Adrenal gland (tissue), 12 donors: ENCODE results near the gene NUCKS1. TPM values are rescaled to one million over a fixed set of nuclear protein-coding genes. Genes with fewer than 3 reads are reported as not detected.

Experiments
- DNase-seq, 7 donors: peaks; one replicate each; pipeline ENCODE4 v3.0.0-alpha.2; 2019 to 2020
- H3K27ac ChIP-seq, 5 donors: fragments of 200-600 bp; sonication (generic) in 4 of 5; 1 replicate in 3 of 5; 2 replicates in 2 of 5; pipeline versions ENCODE4 v1.5.1 to v1.8.0; 2016 to 2020; ENCODE audit warnings: mild to moderate bottlenecking in 1 of 5
- H3K27me3 ChIP-seq: fragments of 200-600 bp; 2 replicates; pipeline ENCODE4 v1.8.0; 2021
- H3K36me3 ChIP-seq, 2 donors: fragments of 200-600 bp; replicated peaks in 1 of 2; 1 replicate in 1 of 2; 2 replicates in 1 of 2; pipeline versions ENCODE4 v1.5.1 to v1.8.0; 2018 to 2022
- H3K4me1 ChIP-seq, 2 donors: fragments of 200-600 bp; replicated peaks in 1 of 2; 1 replicate in 1 of 2; 2 replicates in 1 of 2; pipeline versions ENCODE4 v1.5.1 to v1.8.0; 2018 to 2021
- H3K4me3 ChIP-seq, 4 donors: fragments of 200-600 bp; sonication (generic) in 3 of 4; one replicate each; pipeline ENCODE4 v1.5.1; 2016 to 2018
- H3K9me3 ChIP-seq, 3 donors: fragments of 200-600 bp; sonication (generic) in 1 of 3; replicated peaks in 1 of 3; 1 replicate in 2 of 3; 2 replicates in 1 of 3; pipeline versions ENCODE4 v1.5.1 to v1.8.0; 2016 to 2021
- POLR2A ChIP-seq, 2 donors: fragments of 450-650 bp; IDR thresholded peaks; one replicate each; pipeline ENCODE4 v1.6.1; 2017; ENCODE audit warnings: antibody characterized with exemption in 2 of 2, mild to moderate bottlenecking in 2 of 2, moderate library complexity in 1 of 2
- WGBS, 4 donors: extraction: QIAGEN DNeasy Blood & Tissue Kit in 2 of 4; methylation state at CpG; one replicate each; pipeline versions ENCODE4 v1.1.5 to v1.1.7; 2013 to 2017; 5-methylcytosine and 5-hydroxymethylcytosine counted together
- intact Hi-C, 2 donors: fragments of 100-400 bp; cut with DNase I; formaldehyde crosslinking; loops; one replicate each; pipeline versions ENCODE4 v1.14.1 to v1.15.0; 2022 to 2023
- polyA plus RNA-seq, 3 donors: library from polyadenylated mRNA; stranded (reverse); fragments of 200-250 nt in 2 of 3; fragments of 350-450 nt in 1 of 3; fragmentation: Illumina TruSeq in 1 of 3; extraction: RNeasy Lipid Tissue Mini Kit (QIAGEN cat#74804) in 1 of 3; gene quantifications; one replicate each; pipeline ENCODE4 v1.2.3, GENCODE V29; 2013 to 2014
- total RNA-seq, 9 donors: library from RNA; depleted of rRNA in 4 of 9; stranded (reverse); fragments of >200 nt in 4 of 9; fragments of 120-200 nt in 1 of 9; fragmentation: NEBNext Ultra II Directional in 1 of 9; extraction: Animal tissue kit (Norgen Biotek cat#: 25700) in 1 of 9; gene quantifications; one replicate each; pipeline versions ENCODE4 v1.1.0 to v1.2.4, GENCODE V29; 2013 to 2023
- TF ChIP-seq, protein P1 (sequence below), 6 experiments: fragments of 450-650 bp in 4 of 6; fragments of 200-600 bp in 2 of 6; sonication (generic) in 1 of 6; IDR thresholded peaks; 1 replicate in 5 of 6; 2 replicates in 1 of 6; pipeline versions ENCODE4 v1.5.1 to v1.8.0; 2016 to 2021; ENCODE audit warnings: antibody characterized with exemption in 6 of 6, mild to moderate bottlenecking in 2 of 6, moderate library complexity in 1 of 6
- donor health status: healthy with polysubstance abuse.
- donor health status: Bipolar disorder and iron deficiency.
- donor health status: DM: yes; HTN: yes; CAD: no.
- donor health status: DM: no; HTN: no; CAD: no.
- donor health status: DM: no; HTN: no; CAD: no.
- donor health status: DM: yes; HTN: yes; CAD: no.

The NUCKS1 gene
- total and polyA plus RNA-seq, 12 donors = 33.1 to 161 (median 122) TPM

DNA sequence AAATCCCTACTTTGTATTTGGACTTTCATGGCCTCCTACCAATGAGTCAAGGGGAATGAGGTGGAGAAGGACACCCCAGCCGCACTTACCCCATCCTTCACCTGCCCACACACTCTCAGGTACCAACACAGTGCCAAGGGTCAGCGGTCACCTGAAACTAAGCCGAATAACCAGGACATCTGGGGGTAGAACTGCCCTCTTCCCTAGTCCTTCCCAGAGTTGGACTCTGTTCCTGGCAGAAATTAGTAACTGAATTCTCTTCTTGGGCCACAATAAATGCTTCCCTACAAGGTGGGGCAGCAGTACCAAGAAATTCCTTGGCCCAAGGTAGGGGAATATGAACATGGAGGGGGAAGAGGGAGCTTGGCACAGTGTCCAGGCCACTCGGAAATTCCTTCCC lies 77.0 kb downstream of the NUCKS1 start:
- DNase-seq = no peak
- H3K4me1 ChIP-seq = peaks cover 2 to 11% of the 10 kb centered on the region in 2 donors
- intact Hi-C loops = no loop called here
- no peaks in the 10 kb centered on the region for H3K27me3 ChIP-seq
- no peaks in the 10 kb centered on the region for H3K36me3 ChIP-seq
- TF ChIP-seq, protein P1, sequence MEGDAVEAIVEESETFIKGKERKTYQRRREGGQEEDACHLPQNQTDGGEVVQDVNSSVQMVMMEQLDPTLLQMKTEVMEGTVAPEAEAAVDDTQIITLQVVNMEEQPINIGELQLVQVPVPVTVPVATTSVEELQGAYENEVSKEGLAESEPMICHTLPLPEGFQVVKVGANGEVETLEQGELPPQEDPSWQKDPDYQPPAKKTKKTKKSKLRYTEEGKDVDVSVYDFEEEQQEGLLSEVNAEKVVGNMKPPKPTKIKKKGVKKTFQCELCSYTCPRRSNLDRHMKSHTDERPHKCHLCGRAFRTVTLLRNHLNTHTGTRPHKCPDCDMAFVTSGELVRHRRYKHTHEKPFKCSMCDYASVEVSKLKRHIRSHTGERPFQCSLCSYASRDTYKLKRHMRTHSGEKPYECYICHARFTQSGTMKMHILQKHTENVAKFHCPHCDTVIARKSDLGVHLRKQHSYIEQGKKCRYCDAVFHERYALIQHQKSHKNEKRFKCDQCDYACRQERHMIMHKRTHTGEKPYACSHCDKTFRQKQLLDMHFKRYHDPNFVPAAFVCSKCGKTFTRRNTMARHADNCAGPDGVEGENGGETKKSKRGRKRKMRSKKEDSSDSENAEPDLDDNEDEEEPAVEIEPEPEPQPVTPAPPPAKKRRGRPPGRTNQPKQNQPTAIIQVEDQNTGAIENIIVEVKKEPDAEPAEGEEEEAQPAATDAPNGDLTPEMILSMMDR (IDR thresholded peaks at IDR 0.05) = no peak
- TF ChIP-seq POLR2A (IDR thresholded peaks at IDR 0.05) = no peak
- H3K9me3 ChIP-seq = no peaks in the 10 kb centered on the region
- WGBS, 4 donors = 79 to 83% (median 81%) methylated on average over 4 of the region's 4 CpGs
- no peak overlapping the region for H3K4me3 ChIP-seq
- H3K27ac ChIP-seq = no peak overlapping the region

DNA sequence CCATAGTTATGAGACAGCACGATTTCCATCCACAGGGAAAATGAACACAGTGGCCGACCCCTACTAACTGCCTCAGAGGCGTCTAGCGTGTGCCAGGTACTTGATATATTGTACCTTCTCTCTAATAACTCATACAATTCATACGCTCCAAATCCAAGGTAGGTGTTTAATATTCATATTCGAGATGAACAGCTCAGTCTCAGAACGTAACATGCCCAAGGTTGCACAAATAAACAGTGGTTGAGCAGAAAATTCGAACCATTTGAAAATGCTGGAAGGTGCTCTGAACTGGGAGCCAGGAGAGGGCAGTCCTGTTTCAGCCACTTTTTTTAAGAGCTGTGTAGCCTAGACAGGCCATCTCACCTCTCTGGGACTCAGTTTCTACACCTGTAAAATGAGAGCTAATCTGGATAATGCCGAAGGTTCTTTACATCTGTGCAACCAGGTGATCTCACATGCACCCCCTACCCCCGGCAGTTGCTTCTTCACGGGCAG lies 77.5 kb downstream of the NUCKS1 start:
- no peaks in the 10 kb centered on the region for H3K27me3 ChIP-seq
- intact Hi-C loops = no loop called here
- H3K4me1 ChIP-seq = peaks cover 0 to 10% of the 10 kb centered on the region in 2 donors
- no peak overlapping the region for H3K27ac ChIP-seq
- H3K4me3 ChIP-seq = no peak overlapping the region
- no peaks in the 10 kb centered on the region for H3K9me3 ChIP-seq
- no peaks in the 10 kb centered on the region for H3K36me3 ChIP-seq
- 78 to 83% (median 79%) methylated on average over 11 of the region's 11 CpGs for WGBS, 4 donors
- TF ChIP-seq, protein P1 (IDR thresholded peaks at IDR 0.05) = no peak
- TF ChIP-seq POLR2A (IDR thresholded peaks at IDR 0.05) = no peak
- no peak for DNase-seq

DNA sequence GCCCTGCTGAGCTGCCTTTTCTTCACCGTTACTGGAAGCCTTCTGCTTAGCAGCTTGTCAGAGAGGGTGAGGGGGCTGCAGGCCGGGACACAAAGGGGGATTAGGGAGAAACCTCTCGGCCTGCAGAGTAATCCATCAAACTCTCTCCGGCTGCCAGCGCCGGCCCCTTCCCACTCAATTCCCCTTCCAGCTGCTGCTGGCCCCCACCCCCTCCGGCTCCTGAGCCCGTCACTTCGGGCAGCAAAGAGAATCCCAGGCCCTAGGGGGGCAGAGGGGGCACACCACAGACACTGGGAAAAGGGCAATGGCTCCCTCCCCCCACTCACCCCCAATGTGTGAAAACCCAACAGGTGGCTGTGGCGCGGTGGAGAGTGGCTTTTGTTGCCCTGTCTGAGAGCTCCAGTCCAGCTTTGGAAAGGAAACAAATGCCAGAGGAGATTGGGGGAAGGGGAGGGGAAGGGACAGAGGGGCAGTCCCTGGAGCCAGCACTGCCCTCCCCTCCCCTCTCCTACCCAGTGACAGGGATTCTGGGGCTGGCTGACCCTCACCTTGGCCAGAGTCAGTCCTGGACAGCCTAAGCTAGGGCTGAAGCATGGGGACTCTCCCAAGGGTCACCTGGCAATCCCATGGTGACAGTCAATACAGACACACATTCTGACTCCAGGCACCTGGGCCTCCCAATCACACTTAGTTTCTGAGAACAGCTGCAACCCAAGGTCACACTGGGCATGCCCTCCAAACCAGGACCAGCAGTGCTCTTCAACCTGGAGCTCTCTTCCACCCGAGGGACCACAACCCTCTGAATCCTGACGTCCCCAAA lies 79.2 kb downstream of the NUCKS1 start:
- Histone ChIP-seq H3K4me1 (peaks cover 0 to 10% of the 10 kb centered on the region in 2 donors), H3K36me3 (no peaks in the 10 kb centered on the region), H3K27ac (no peak overlapping the region), H3K27me3 (no peaks in the 10 kb centered on the region), H3K4me3 (no peak overlapping the region), H3K9me3 (no peaks in the 10 kb centered on the region)
- no peak for DNase-seq
- 78 to 95% (median 81%) methylated on average over 9 to 13 of the region's 13 CpGs for WGBS, 4 donors
- intact Hi-C loops = no loop called here
- TF ChIP-seq, protein P1 (IDR thresholded peaks at IDR 0.05) = no peak

DNA sequence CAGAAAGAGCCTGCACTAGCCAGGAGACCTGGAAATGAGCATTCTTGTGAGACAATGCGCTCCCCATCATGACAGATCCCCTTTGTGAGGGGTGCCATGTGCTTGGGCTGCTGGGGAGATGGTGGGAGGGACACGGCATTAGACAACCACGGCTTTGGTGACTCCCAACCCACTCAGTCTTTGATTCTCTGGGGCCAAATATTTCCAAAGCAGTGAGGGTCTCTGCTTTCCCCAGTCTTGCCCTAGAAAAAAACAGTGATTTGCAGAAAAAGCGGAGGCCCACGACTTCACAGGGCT lies 79.9 kb downstream of the NUCKS1 start:
- intact Hi-C loops = no loop called here
- no peaks in the 10 kb centered on the region for H3K36me3 ChIP-seq
- DNase-seq = no peak
- H3K9me3 ChIP-seq = no peaks in the 10 kb centered on the region
- H3K27me3 ChIP-seq = no peaks in the 10 kb centered on the region
- WGBS, 4 donors = 82 to 90% (median 87%) methylated on average over 5 of the region's 5 CpGs
- TF ChIP-seq, protein P1 (IDR thresholded peaks at IDR 0.05) = no peak
- no peak for TF ChIP-seq POLR2A (IDR thresholded peaks at IDR 0.05)
- no peak overlapping the region for H3K4me3 ChIP-seq
- H3K27ac ChIP-seq = no peak overlapping the region
- peaks cover 0 to 10% of the 10 kb centered on the region in 2 donors for H3K4me1 ChIP-seq
